Adrenal gland (tissue), 5 donors: Measurements from ENCODE around the gene PRELID2.

ENCODE experiments used
- POLR2A ChIP-seq, 2 donors: fragments of 450-650 bp; IDR thresholded peaks; one replicate each; pipeline ENCODE4 v1.6.1; 2017; ENCODE audit warnings: antibody characterized with exemption in 2 of 2, mild to moderate bottlenecking in 2 of 2, moderate library complexity in 1 of 2
- TF ChIP-seq, protein P1 (sequence below), 6 experiments: fragments of 450-650 bp in 4 of 6; fragments of 200-600 bp in 2 of 6; sonication (generic) in 1 of 6; IDR thresholded peaks; 1 replicate in 5 of 6; 2 replicates in 1 of 6; pipeline versions ENCODE4 v1.5.1 to v1.8.0; 2016 to 2021; ENCODE audit warnings: antibody characterized with exemption in 6 of 6, mild to moderate bottlenecking in 2 of 6, moderate library complexity in 1 of 6
- donor health status: DM: no; HTN: no; CAD: no.

DNA sequence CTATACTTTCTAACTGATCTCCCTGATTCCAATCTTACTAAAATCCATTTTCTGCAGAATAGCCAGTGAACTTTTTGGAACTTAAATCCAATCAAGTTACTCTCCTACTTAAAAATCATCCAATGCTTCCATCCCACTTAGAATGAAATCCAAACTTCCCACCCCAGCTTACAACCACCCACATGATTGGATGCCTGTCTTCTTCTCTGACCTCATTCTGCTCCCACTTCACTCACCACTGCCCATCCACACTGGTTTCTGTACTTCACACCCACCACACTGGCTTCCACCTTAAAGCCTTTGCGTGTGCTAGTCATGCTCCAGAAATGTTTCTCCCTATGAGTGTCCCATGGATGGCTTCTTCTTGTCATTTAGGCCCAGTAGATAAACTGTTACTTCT, 119.7 kb downstream of the PRELID2 start:
- TF ChIP-seq, protein P1, sequence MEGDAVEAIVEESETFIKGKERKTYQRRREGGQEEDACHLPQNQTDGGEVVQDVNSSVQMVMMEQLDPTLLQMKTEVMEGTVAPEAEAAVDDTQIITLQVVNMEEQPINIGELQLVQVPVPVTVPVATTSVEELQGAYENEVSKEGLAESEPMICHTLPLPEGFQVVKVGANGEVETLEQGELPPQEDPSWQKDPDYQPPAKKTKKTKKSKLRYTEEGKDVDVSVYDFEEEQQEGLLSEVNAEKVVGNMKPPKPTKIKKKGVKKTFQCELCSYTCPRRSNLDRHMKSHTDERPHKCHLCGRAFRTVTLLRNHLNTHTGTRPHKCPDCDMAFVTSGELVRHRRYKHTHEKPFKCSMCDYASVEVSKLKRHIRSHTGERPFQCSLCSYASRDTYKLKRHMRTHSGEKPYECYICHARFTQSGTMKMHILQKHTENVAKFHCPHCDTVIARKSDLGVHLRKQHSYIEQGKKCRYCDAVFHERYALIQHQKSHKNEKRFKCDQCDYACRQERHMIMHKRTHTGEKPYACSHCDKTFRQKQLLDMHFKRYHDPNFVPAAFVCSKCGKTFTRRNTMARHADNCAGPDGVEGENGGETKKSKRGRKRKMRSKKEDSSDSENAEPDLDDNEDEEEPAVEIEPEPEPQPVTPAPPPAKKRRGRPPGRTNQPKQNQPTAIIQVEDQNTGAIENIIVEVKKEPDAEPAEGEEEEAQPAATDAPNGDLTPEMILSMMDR (IDR thresholded peaks at IDR 0.05): no peak
- no peak for TF ChIP-seq POLR2A (IDR thresholded peaks at IDR 0.05)
